Ovary (tissue), 9 donors: ENCODE measurements around the gene POLN. TPM values are rescaled to one million over a fixed set of nuclear protein-coding genes. Genes with fewer than 3 reads are reported as not detected.

Source experiments
- DNase-seq, 5 donors: peaks; one replicate each; pipeline ENCODE4 v3.0.0-alpha.2; 2019 to 2020
- H3K27ac ChIP-seq, 2 donors: fragments of 200-600 bp; one replicate each; pipeline versions ENCODE4 v1.5.1 to v1.8.0; 2019 to 2022
- H3K27me3 ChIP-seq: fragments of 200-600 bp; one replicate; pipeline ENCODE4 v1.8.0; 2022
- H3K36me3 ChIP-seq: fragments of 200-600 bp; sonication (generic); one replicate; pipeline ENCODE4 v1.5.1; 2019
- H3K4me1 ChIP-seq: one replicate; pipeline ENCODE4 v1.8.1; 2013; ENCODE audit warnings: mild to moderate bottlenecking, moderate library complexity; ENCODE audit not compliant: insufficient read depth
- H3K4me3 ChIP-seq: fragments of 200-600 bp; sonication (generic); one replicate; pipeline ENCODE4 v1.5.1; 2017
- H3K9me3 ChIP-seq, 2 donors: fragments of 200-600 bp in 1 of 2; sonication (generic) in 1 of 2; one replicate each; pipeline versions ENCODE4 v1.5.1 to v1.8.1; 2013 to 2019; ENCODE audit warnings: mild to moderate bottlenecking in 1 of 2, moderate library complexity in 1 of 2
- CTCF ChIP-seq, 3 donors: fragments of 450-650 bp in 2 of 3; fragments of 200-600 bp in 1 of 3; IDR thresholded peaks; one replicate each; pipeline versions ENCODE4 v1.5.1 to v1.8.0; 2016 to 2022; ENCODE audit warnings: antibody characterized with exemption in 3 of 3, mild to moderate bottlenecking in 1 of 3
- EP300 ChIP-seq: sonication (generic); formaldehyde crosslinking; IDR thresholded peaks from one replicate; pipeline ENCODE4 v1.6.1; 2017; ENCODE audit warnings: antibody characterized with exemption
- POLR2A ChIP-seq: fragments of 450-650 bp; IDR thresholded peaks from one replicate; pipeline ENCODE4 v1.6.1; 2017; ENCODE audit warnings: antibody characterized with exemption, mild to moderate bottlenecking, moderate library complexity
- WGBS, 3 donors: extraction: QIAGEN DNeasy Blood & Tissue Kit in 1 of 3; methylation state at CpG; one replicate each; pipeline versions ENCODE4 v1.1.5 to v1.1.7; 2013 to 2017; 5-methylcytosine and 5-hydroxymethylcytosine counted together
- intact Hi-C, 4 donors: fragments of 100-400 bp; cut with DNase I; formaldehyde crosslinking; loops; one replicate each; pipeline versions ENCODE4 v1.11.0 to v1.15.1; 2022 to 2023
- polyA plus RNA-seq, 2 donors: library from polyadenylated mRNA; stranded (reverse); fragments of 200-250 nt in 1 of 2; fragments of 350-450 nt in 1 of 2; fragmentation: Illumina TruSeq in 1 of 2; extraction: RNeasy Lipid Tissue Mini Kit (QIAGEN cat#74804) in 1 of 2; gene quantifications; one replicate each; pipeline ENCODE4 v1.2.3, GENCODE V29; 2013 to 2014
- total RNA-seq, 7 donors: library from RNA; depleted of rRNA in 2 of 7; stranded (reverse); fragments of >200 nt in 2 of 7; fragmentation: NEBNext Ultra II Directional in 3 of 7; extraction: Animal tissue kit (Norgen Biotek cat#: 25700) in 3 of 7; gene quantifications; one replicate each; pipeline versions ENCODE4 v1.1.0 to v1.2.4, GENCODE V29; 2016 to 2023
- donor health status: DM: no; HTN: no; CAD: no; lungs with moderate emphysema.
- donor health status: DM: no; HTN: no; CAD: no.
- donor health status: Bipolar disorder and iron deficiency.
- donor health status: DM: yes; HTN: yes; CAD: no.
- donor health status: DM: no; HTN: no; CAD: no.
- donor health status: DM: yes; HTN: yes; CAD: no.

Gene POLN
- total and polyA plus RNA-seq, 9 donors: 0.95 to 11.4 (median 3.1) TPM

GRCh38 chr4:2285613-2286381 is 43.9 kb upstream of the POLN start:
- TF ChIP-seq CTCF (IDR thresholded peaks at IDR 0.05) (no peak), POLR2A (no peak), EP300 (no peak)
- intact Hi-C loops: no loop called here
- Histone ChIP-seq H3K27me3 (no peaks in the 10 kb centered on the region), H3K36me3 (no peaks in the 10 kb centered on the region), H3K4me3 (no peak overlapping the region), H3K27ac (no peak overlapping the region), H3K4me1 (no peaks in the 10 kb centered on the region), H3K9me3 (no peaks in the 10 kb centered on the region)
- WGBS, 3 donors: 82 to 85% (median 83%) methylated on average over 27 of the region's 27 CpGs
- DNase-seq: peak in 2 of 5 donors; percentile 15 to 31

- Histone ChIP-seq H3K4me1 (no peaks in the 10 kb centered on the region), H3K27ac (no peak overlapping the region), H3K27me3 (no peaks in the 10 kb centered on the region), H3K9me3 (no peaks in the 10 kb centered on the region), H3K36me3 (no peaks in the 10 kb centered on the region), H3K4me3 (no peak overlapping the region)
- intact Hi-C loops: no loop called here
- no peak for TF ChIP-seq POLR2A
- TF ChIP-seq EP300: no peak
- TF ChIP-seq CTCF (IDR thresholded peaks at IDR 0.05): no peak
- WGBS, 3 donors: 82 to 89% (median 87%) methylated on average over 15 of the region's 15 CpGs
- peak in 3 of 5 donors; percentile 7 to 20 (median 12) for DNase-seq
Observed at GRCh38 chr4:2284934-2285612, 43.2 kb upstream of the POLN start.

- DNase-seq: peak in 2 of 5 donors; percentile 5 to 16
- intact Hi-C loops: no loop called here
- H3K4me1 ChIP-seq: no peaks in the 10 kb centered on the region
Observed at GRCh38 chr4:2284161-2284933, 42.4 kb upstream of the POLN start.

More at GRCh38 chr4:2284161-2284933, 42.4 kb upstream of the POLN start:
- Histone ChIP-seq H3K36me3 (no peaks in the 10 kb centered on the region), H3K9me3 (no peaks in the 10 kb centered on the region), H3K27ac (no peak overlapping the region), H3K4me3 (no peak overlapping the region), H3K27me3 (no peaks in the 10 kb centered on the region)
- TF ChIP-seq POLR2A: no peak
- no peak for TF ChIP-seq EP300
- no peak for TF ChIP-seq CTCF (IDR thresholded peaks at IDR 0.05)
- WGBS, 3 donors: 95 to 98% (median 96%) methylated on average over 21 to 23 of the region's 23 CpGs
